HEK293T (cell line): ENCODE measurements around the gene THOC5.
"Not testable (repeated sequence)": the region's sequence is repeated elsewhere in the genome, so short reads cannot be mapped to it uniquely, and the experiment has no call there.

Source experiments
- BHLHE40 ChIP-seq: fragments of 450-650 bp; IDR thresholded peaks from 2 replicates; pipeline ENCODE4 v1.6.1; 2016; ENCODE audit warnings: mild to moderate bottlenecking, moderate library complexity, borderline replicate concordance
- ELF4 ChIP-seq: fragments of 450-650 bp; IDR thresholded peaks from 2 replicates; pipeline ENCODE4 v1.6.1; 2017; ENCODE audit warnings: antibody characterized with exemption
- FOXM1 ChIP-seq: fragments of 450-650 bp; IDR thresholded peaks from 2 replicates; pipeline ENCODE4 v1.6.1; 2017; ENCODE audit warnings: mild to moderate bottlenecking, borderline replicate concordance
- SP1 ChIP-seq: fragments of 450-650 bp; IDR thresholded peaks from 2 replicates; pipeline ENCODE4 v1.6.1; 2017
- SUZ12 ChIP-seq: fragments of 450-650 bp; IDR thresholded peaks from 2 replicates; pipeline ENCODE4 v1.6.1; 2016; ENCODE audit warnings: mild to moderate bottlenecking

DNA sequence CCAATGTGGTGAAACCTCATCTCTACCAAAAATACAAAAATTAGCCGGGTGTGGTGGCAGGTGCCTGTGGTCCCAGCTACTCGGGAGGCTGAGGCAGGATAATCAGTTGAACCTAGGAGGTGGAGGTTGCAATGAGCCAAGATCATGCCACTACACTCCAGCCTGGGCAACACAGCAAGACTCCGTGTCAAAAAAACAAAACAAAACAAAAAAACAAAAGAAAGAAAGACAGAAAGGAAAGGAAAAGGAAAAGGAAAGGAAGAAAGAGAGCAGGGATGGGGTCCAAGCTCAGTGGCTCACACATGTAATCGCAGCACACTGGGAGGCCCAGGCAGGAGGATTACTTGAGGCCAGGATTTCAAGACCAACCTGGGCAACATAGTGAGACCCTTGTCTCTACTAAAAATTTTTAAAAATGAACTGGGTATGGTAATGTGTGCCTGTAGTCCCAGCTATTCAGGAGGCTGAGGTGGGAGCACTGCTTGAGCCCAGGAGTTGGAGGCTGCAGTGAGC is 32.7 kb upstream of the THOC5 start:
- TF ChIP-seq FOXM1, ELF4, SP1, SUZ12, BHLHE40: not testable (repeated sequence)
